SU-DHL-6 (cell line): ENCODE data around the gene SNX9.

Source experiments
- H2AFZ ChIP-seq: fragments of 200-600 bp; sonication (generic); 2 replicates; pipeline ENCODE4 v1.6.1; 2014; ENCODE audit warnings: low read depth, mild to moderate bottlenecking, moderate library complexity, mixed read lengths, antibody characterized with exemption, low read length; ENCODE audit not compliant: severe bottlenecking
- H3F3A ChIP-seq: fragments of 200-600 bp; shearing (Covaris generic); 2 replicates; pipeline ENCODE4 v1.6.0; 2016; ENCODE audit warnings: antibody characterized with exemption, mild to moderate bottlenecking; ENCODE audit not compliant: insufficient read depth
- H3K27ac ChIP-seq: fragments of 200-600 bp; sonication (generic); 2 replicates; pipeline ENCODE4 v1.5.1; 2016; ENCODE audit warnings: low read depth, mild to moderate bottlenecking, low read length, moderate library complexity, mixed read lengths
- H3K27me3 ChIP-seq: fragments of 200-600 bp; sonication (generic), shearing (Covaris generic); 2 replicates; pipeline ENCODE4 v1.6.0; 2014; ENCODE audit warnings: mild to moderate bottlenecking, low read length
- H3K36me3 ChIP-seq: fragments of 200-600 bp; sonication (generic); 2 replicates; pipeline ENCODE4 v1.6.1; 2014; ENCODE audit warnings: mild to moderate bottlenecking, low read length, mixed read lengths
- H3K4me2 ChIP-seq: fragments of 300-600, 200-600 bp; shearing (Covaris generic), sonication (generic); 2 replicates; pipeline ENCODE4 v1.6.0; 2014; ENCODE audit warnings: low read length, low read depth, mild to moderate bottlenecking; ENCODE audit not compliant: poor library complexity, severe bottlenecking
- H3K4me3 ChIP-seq: fragments of 200-600 bp; sonication (generic); 2 replicates; pipeline ENCODE4 v1.5.1; 2014; ENCODE audit warnings: antibody characterized with exemption, low read length, mild to moderate bottlenecking, mixed read lengths; ENCODE audit not compliant: insufficient read depth, poor library complexity, severe bottlenecking
- H3K79me2 ChIP-seq: fragments of 200-600 bp; sonication (generic); 2 replicates; pipeline ENCODE4 v1.6.1; 2014; ENCODE audit warnings: mild to moderate bottlenecking, low read length, moderate library complexity; ENCODE audit not compliant: insufficient read depth
- H3K9ac ChIP-seq: fragments of 200-600 bp; sonication (generic); 2 replicates; pipeline ENCODE4 v1.7.0; 2014; ENCODE audit warnings: mild to moderate bottlenecking, low read length
- H3K9me2 ChIP-seq: fragments of 200-600 bp; sonication (generic); replicated peaks from 2 replicates; pipeline ENCODE4 v1.6.1; 2014; ENCODE audit warnings: low read length; ENCODE audit not compliant: insufficient read depth
- H3K9me3 ChIP-seq: fragments of 200-600 bp; sonication (generic); 2 replicates; pipeline ENCODE4 v1.6.1; 2014; ENCODE audit warnings: low read length, mixed read lengths; ENCODE audit not compliant: insufficient read depth
- H4K20me1 ChIP-seq: fragments of 200-600 bp; sonication (generic); 2 replicates; pipeline ENCODE4 v1.6.1; 2014; ENCODE audit warnings: low read depth, mild to moderate bottlenecking, antibody characterized with exemption, low read length, moderate library complexity, mixed read lengths
- CTCF ChIP-seq: fragments of 200-600 bp; sonication (generic); IDR thresholded peaks from one replicate; pipeline ENCODE4 v1.5.1; 2017; ENCODE audit warnings: antibody characterized with exemption, mild to moderate bottlenecking, low read length, moderate library complexity; ENCODE audit not compliant: insufficient read depth, poor library complexity, severe bottlenecking
- EZH2phosphoT487 ChIP-seq: fragments of 200-600 bp; sonication (generic), shearing (Covaris generic); conservative IDR thresholded peaks from 2 replicates; pipeline ENCODE4 v1.6.1; 2018; ENCODE audit warnings: mild to moderate bottlenecking, antibody characterized with exemption, low read length, moderate library complexity, mixed read lengths

The SNX9 gene

DNA sequence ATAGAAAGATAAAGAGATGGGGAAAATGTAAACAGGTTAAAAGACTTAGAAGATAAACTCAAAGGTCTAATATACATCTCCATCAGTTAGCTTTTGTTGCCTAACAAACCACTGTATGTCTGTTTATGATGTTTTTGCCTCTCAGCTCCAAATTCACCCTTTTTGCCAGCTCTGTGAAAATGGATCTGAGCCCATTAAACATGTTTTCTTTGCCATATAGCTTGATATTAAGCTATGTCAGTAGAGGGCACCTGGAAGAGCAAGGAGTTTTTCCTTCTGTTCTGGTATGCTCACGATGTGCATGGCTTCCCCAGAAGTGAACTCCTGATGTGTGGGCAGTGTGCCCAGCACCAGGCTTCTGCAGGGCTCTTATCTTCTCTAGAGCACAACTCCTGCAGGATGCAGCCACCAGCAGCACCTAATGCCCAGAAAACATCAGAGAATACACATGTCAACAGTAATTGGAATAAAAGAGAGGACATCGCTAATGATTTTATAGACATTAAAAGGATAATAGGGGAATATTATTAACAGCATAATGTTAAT, 14.6 kb upstream of the SNX9 start:
- no peak overlapping the region for H3K4me2 ChIP-seq
- TF ChIP-seq EZH2phosphoT487, result no peak
- no peak for TF ChIP-seq CTCF
- no peaks in the 10 kb centered on the region for H3K9me3 ChIP-seq

GRCh38 chr6:157809613-157810012, 13.4 kb upstream of the SNX9 start:
- no peaks in the 10 kb centered on the region for H3K79me2 ChIP-seq
- H3K9me2 ChIP-seq, result no peaks in the 10 kb centered on the region
- no peaks in the 10 kb centered on the region for H3K36me3 ChIP-seq
- H4K20me1 ChIP-seq, result no peaks in the 10 kb centered on the region
- no peaks in the 10 kb centered on the region for H3K9me3 ChIP-seq
- H3F3A ChIP-seq, result no peaks in the 10 kb centered on the region
- no peaks in the 10 kb centered on the region for H3K27me3 ChIP-seq
- no peak overlapping the region for H2AFZ ChIP-seq
- H3K9ac ChIP-seq, result no peak overlapping the region
- no peak overlapping the region for H3K4me3 ChIP-seq
- no peak overlapping the region for H3K4me2 ChIP-seq
- TF ChIP-seq CTCF (no peak), EZH2phosphoT487 (no peak)
- H3K27ac ChIP-seq, result no peak overlapping the region

More for the DNA sequence above, 14.6 kb upstream of the SNX9 start:
- Histone ChIP-seq H3K4me3 (no peak overlapping the region), H3K9ac (no peak overlapping the region), H3K27me3 (no peaks in the 10 kb centered on the region), H3K9me2 (no peaks in the 10 kb centered on the region), H3K27ac (no peak overlapping the region), H3F3A (no peaks in the 10 kb centered on the region), H4K20me1 (no peaks in the 10 kb centered on the region), H2AFZ (no peak overlapping the region), H3K79me2 (no peaks in the 10 kb centered on the region), H3K36me3 (no peaks in the 10 kb centered on the region)

DNA sequence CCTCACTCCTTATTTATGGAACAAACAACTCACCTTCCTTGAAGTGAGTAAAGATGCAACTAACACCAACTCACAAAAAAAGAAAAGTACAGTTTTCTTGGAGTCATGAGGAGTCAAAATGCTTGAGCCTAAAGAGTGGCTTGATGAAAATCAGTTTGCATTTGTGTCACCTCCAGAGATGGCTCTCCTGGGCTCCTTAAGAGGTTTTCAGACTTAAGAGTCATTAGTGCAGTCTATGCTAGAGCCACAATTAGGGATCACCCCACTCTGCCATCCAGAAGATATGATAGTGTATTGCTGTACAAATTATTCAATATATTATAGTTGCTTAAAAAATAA, 11.9 kb upstream of the SNX9 start:
- Histone ChIP-seq H3K4me3 (no peak overlapping the region), H3K27me3 (no peaks in the 10 kb centered on the region), H3K9ac (no peak overlapping the region), H3K4me2 (no peak overlapping the region), H4K20me1 (no peaks in the 10 kb centered on the region), H3K27ac (no peak overlapping the region), H3F3A (no peaks in the 10 kb centered on the region), H3K79me2 (no peaks in the 10 kb centered on the region), H3K9me2 (no peaks in the 10 kb centered on the region), H2AFZ (no peak overlapping the region), H3K36me3 (no peaks in the 10 kb centered on the region), H3K9me3 (no peaks in the 10 kb centered on the region)
- TF ChIP-seq EZH2phosphoT487, result no peak
- TF ChIP-seq CTCF, result no peak
